Measurements from ENCODE around the gene CMTM7.
"Not testable (repeated sequence)": the region's sequence is repeated elsewhere in the genome, so short reads cannot be mapped to it uniquely, and the experiment has no call there.

Gene CMTM7

GRCh38 chr3:32437896-32438295 lies 46.2 kb downstream of the CMTM7 start:
- ChIA-PET POLR2A (no interaction called here), CTCF (interaction anchor here (1.3 to 7.4 kb wide), 9 partner anchors 12 to 63 kb away, joined by 3 to 70 read pairs (median 6); no protein-coding TSS in a partner anchor)
- no peak for DNase-seq (ENCODE audit: extremely low spot score)
- TF ChIP-seq, protein P1, sequence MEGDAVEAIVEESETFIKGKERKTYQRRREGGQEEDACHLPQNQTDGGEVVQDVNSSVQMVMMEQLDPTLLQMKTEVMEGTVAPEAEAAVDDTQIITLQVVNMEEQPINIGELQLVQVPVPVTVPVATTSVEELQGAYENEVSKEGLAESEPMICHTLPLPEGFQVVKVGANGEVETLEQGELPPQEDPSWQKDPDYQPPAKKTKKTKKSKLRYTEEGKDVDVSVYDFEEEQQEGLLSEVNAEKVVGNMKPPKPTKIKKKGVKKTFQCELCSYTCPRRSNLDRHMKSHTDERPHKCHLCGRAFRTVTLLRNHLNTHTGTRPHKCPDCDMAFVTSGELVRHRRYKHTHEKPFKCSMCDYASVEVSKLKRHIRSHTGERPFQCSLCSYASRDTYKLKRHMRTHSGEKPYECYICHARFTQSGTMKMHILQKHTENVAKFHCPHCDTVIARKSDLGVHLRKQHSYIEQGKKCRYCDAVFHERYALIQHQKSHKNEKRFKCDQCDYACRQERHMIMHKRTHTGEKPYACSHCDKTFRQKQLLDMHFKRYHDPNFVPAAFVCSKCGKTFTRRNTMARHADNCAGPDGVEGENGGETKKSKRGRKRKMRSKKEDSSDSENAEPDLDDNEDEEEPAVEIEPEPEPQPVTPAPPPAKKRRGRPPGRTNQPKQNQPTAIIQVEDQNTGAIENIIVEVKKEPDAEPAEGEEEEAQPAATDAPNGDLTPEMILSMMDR (IDR thresholded peaks at IDR 0.05; ENCODE audit: control extremely low read depth, extremely low read depth, low read depth, missing control alignments): no peak

DNA sequence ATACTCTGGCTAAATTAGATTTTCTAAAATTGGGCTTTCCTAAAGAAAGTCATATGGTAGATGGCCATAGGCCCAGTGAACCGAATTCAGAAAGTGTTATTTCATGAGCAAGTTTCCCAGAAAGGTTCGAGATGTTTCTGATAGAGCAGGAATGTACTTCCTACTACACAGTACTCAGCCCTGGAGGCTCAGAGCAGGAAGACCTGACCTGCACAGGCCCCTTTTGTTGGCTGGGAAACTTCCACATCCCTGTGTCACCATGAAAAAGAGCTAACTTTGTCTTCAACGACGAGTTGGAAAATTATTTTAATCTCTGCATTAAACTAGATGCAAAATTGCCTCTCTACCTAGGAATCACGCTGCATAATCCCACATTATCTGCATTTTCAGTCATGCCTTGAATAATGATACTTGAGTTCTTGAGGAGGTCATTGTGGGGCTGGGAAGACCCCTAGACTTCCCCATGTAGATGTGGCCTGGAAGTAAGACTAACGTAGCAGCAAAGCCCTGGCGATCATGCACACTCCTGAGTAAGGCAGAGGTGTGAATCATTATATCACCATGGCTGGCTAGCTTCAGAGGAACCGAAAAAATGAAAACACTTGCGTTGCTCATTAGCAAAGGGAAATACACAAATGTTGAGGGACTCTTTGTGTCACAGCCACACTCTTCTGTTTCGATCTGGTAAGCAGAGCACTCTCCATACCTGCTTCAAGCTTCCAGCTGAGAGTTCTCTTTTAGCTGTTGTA lies 47.1 kb downstream of the CMTM7 start:
- TF ChIP-seq, protein P1 (IDR thresholded peaks at IDR 0.05; ENCODE audit: control extremely low read depth, extremely low read depth, low read depth, missing control alignments): no peak
- ChIA-PET CTCF (interaction anchor here (0.6 to 7.4 kb wide), 11 partner anchors 9 to 64 kb away, joined by 3 to 70 read pairs (median 6); no protein-coding TSS in a partner anchor), POLR2A (interaction anchor here (0.5 to 0.7 kb wide), 2 partner anchors 24 to 67 kb away, joined by 3 to 5 read pairs; no protein-coding TSS in a partner anchor)
- peak; percentile 85 for DNase-seq (ENCODE audit: extremely low spot score)

GRCh38 chr3:32439421-32439820 lies 47.8 kb downstream of the CMTM7 start:
- DNase-seq (ENCODE audit: extremely low spot score): not testable (repeated sequence)
- ChIA-PET CTCF (interaction anchor here (0.6 to 7.4 kb wide), 8 partner anchors 9 to 65 kb away, joined by 3 to 70 read pairs (median 6); no protein-coding TSS in a partner anchor), POLR2A (interaction anchor here (0.5 kb wide), 1 partner anchor 68 kb away, joined by 5 read pairs; no protein-coding TSS in a partner anchor)

DNA sequence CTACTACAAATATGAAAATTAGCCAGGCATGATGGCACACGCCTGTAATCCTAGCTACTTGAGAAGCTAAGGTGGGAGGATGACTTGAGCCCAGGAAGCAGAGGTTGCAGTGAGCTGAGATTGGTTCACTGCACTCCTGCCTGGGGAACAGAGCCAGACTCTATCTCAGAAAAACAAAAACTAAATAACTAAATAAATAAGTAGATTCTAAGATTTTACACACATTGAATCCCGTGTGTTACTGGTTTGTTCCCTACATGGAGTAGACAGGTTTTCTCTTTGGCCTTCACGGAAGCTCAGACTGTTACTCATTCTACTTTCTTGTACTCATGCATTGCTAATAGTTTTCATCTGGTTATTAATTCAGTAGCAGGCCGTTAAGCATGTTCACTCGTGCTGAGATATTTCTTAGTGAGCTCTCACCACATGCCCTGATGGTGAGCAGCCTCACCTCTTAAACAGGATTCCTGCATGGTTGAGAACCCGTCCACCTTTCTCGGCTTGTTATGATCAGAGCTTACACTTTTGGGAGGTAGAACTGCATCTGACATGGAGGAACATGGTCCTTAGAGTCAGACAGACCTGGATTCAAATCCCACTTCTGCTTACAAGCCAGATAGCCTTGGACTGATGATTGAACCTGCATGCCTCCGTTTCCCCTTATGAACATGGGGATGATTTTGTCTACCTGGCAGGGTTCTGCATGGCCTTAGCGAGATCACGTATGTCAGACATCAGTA lies 49.1 kb downstream of the CMTM7 start:
- POLR2A ChIA-PET: no interaction called here

GRCh38 chr3:32442766-32443165 lies 51.1 kb downstream of the CMTM7 start:
- POLR2A ChIA-PET: no interaction called here
- no peak for DNase-seq (ENCODE audit: extremely low spot score)
- TF ChIP-seq, protein P1 (IDR thresholded peaks at IDR 0.05; ENCODE audit: control extremely low read depth, extremely low read depth, low read depth, missing control alignments): no peak
- CTCF ChIA-PET: interaction anchor here (0.8 to 7.4 kb wide), 3 partner anchors 17 to 69 kb away, joined by 3 to 70 read pairs (median 42); no protein-coding TSS in a partner anchor

More for the DNA sequence above, 49.1 kb downstream of the CMTM7 start:
- TF ChIP-seq, protein P1 (IDR thresholded peaks at IDR 0.05; ENCODE audit: control extremely low read depth, extremely low read depth, low read depth, missing control alignments): no peak
- no peak for DNase-seq (ENCODE audit: extremely low spot score)
- CTCF ChIA-PET: interaction anchor here (0.7 to 7.4 kb wide), 7 partner anchors 9 to 66 kb away, joined by 3 to 70 read pairs (median 6); no protein-coding TSS in a partner anchor

GRCh38 chr3:32443478-32443877 lies 51.8 kb downstream of the CMTM7 start:
- TF ChIP-seq, protein P1 (IDR thresholded peaks at IDR 0.05; ENCODE audit: control extremely low read depth, extremely low read depth, low read depth, missing control alignments): no peak
- ChIA-PET POLR2A (no interaction called here), CTCF (interaction anchor here (0.8 kb wide), 1 partner anchor 69 kb away, joined by 3 read pairs; no protein-coding TSS in a partner anchor)
- no peak for DNase-seq (ENCODE audit: extremely low spot score)
